Measurements from ENCODE around the gene ART3.

The ART3 gene

DNA sequence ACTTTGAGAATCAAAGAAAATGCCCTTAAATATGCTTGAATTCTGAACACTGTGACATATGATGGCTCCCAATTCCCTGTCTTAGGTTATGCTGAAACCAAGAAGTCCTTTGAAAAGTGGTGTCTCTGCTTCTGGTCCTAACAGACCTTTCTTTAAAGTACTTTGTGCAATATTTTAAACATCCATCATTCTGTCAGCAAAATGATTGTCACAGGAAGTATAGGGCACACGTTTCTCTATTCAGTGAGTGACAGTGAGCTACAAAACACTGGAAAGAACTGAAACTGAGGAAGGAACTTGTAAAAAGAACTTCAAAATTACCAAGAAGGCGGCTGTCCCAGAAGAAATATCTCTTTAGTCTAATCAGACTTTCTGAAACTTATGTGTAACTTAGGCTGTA lies 85.8 kb downstream of the ART3 start:
- Histone ChIP-seq H3F3A (ENCODE audit: control insufficient read depth, insufficient read depth) (no peaks in the 10 kb centered on the region), H3K4me1 (ENCODE audit: control insufficient read depth, low read length) (0 out of 2 replicates have a peak, but pooled peaks cover 3% of the 10 kb centered on the region), H3K36me3 (ENCODE audit: control insufficient read depth, low read length) (no peaks in the 10 kb centered on the region), H4K20me1 (ENCODE audit: control insufficient read depth, insufficient read depth, low read depth, low read length) (no peaks in the 10 kb centered on the region), H3K27me3 (ENCODE audit: control insufficient read depth, low read length) (no peaks in the 10 kb centered on the region), H3K79me2 (ENCODE audit: control insufficient read depth, low read length) (no peaks in the 10 kb centered on the region), H3K27ac (ENCODE audit: low read depth, low read length) (no peak overlapping the region), H3K9me2 (replicated peaks; ENCODE audit: control insufficient read depth, low read length) (no peaks in the 10 kb centered on the region), H3K4me3 (ENCODE audit: low read length) (no peak overlapping the region), H3K9me3 (ENCODE audit: control insufficient read depth, insufficient read depth, low read length) (no peaks in the 10 kb centered on the region), H3K4me2 (ENCODE audit: low read length) (no peak overlapping the region)
- TF ChIP-seq, protein P1, sequence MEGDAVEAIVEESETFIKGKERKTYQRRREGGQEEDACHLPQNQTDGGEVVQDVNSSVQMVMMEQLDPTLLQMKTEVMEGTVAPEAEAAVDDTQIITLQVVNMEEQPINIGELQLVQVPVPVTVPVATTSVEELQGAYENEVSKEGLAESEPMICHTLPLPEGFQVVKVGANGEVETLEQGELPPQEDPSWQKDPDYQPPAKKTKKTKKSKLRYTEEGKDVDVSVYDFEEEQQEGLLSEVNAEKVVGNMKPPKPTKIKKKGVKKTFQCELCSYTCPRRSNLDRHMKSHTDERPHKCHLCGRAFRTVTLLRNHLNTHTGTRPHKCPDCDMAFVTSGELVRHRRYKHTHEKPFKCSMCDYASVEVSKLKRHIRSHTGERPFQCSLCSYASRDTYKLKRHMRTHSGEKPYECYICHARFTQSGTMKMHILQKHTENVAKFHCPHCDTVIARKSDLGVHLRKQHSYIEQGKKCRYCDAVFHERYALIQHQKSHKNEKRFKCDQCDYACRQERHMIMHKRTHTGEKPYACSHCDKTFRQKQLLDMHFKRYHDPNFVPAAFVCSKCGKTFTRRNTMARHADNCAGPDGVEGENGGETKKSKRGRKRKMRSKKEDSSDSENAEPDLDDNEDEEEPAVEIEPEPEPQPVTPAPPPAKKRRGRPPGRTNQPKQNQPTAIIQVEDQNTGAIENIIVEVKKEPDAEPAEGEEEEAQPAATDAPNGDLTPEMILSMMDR (IDR thresholded peaks at IDR 0.05; ENCODE audit: low read depth, low read length, poor library complexity, severe bottlenecking), result no peak
- TF ChIP-seq EZH2phosphoT487 (IDR thresholded peaks at IDR 0.05; ENCODE audit: borderline replicate concordance, low read length), result no peak

Measured in DOHH2 (cell line).